Activated T-cell treated with anti-CD3 and anti-CD28 coated beads, Interleukin-2, amount 50 U/mL, for 4 hours (primary cell): ENCODE results near the gene C1orf53. TPM values are rescaled to one million over a fixed set of nuclear protein-coding genes. Genes with fewer than 3 reads are reported as not detected.
A peak's percentile ranks its signal among the peaks of the same experiment; 100 is the strongest.
"Not testable (repeated sequence)": the region's sequence is repeated elsewhere in the genome, so short reads cannot be mapped to it uniquely, and the experiment has no call there.

Experiments
- ATAC-seq, 2 donors: fragments of 200-7000 bp; cut with Tn5 transposase; one replicate each; pipeline ENCODE4 v1.10.0; 2021
- DNase-seq: peaks from one replicate; pipeline ENCODE4 v3.0.0-alpha.2; 2020
- H3K27me3 Mint-ChIP-seq: one replicate; pipeline ENCODE4 v1.8.0; 2021; ENCODE audit warnings: low read depth, mixed read lengths
- H3K36me3 Mint-ChIP-seq: one replicate; pipeline ENCODE4 v1.8.0; 2022; ENCODE audit warnings: mixed read lengths; ENCODE audit not compliant: insufficient read depth
- H3K4me1 Mint-ChIP-seq: one replicate; pipeline ENCODE4 v1.8.0; 2021; ENCODE audit warnings: low read depth, mixed read lengths
- H3K4me3 Mint-ChIP-seq: one replicate; pipeline ENCODE4 v1.8.0; 2021; ENCODE audit warnings: mild to moderate bottlenecking, moderate library complexity, mixed read lengths
- H3K9me3 Mint-ChIP-seq: one replicate; pipeline ENCODE4 v1.8.0; 2021; ENCODE audit warnings: mixed read lengths
- total RNA-seq, 3 donors: library from RNA; stranded (reverse); gene quantifications; one replicate each; pipeline ENCODE4 v1.2.1, GENCODE V29; 2021

The C1orf53 gene
- 1 to 10 TPM in 2 of 3 donors, under 1 TPM in 1; 0.68 to 2.5 (median 2.4) TPM for total RNA-seq

- DNase-seq: peak; percentile 69
- no peaks in the 10 kb centered on the region for H3K9me3 Mint-ChIP-seq
- peak within 1 kb of the TSS; percentile 88 for H3K4me3 Mint-ChIP-seq
- H3K4me1 Mint-ChIP-seq: peaks cover 14% of the 10 kb centered on the region
- ATAC-seq: peak; percentile 93 to 96
- H3K27me3 Mint-ChIP-seq: peaks cover 44% of the 10 kb centered on the region
- H3K36me3 Mint-ChIP-seq: no peaks in the 10 kb centered on the region
Measured at GRCh38 chr1:197902454-197903195, at the start of gene C1orf53. TSS of gene C1orf53 (plus strand) at chr1:197902630. CDS start at chr1:197902650, 20 bp downstream.

- H3K27me3 Mint-ChIP-seq, H3K4me3 Mint-ChIP-seq, ATAC-seq, H3K9me3 Mint-ChIP-seq, H3K36me3 Mint-ChIP-seq, H3K4me1 Mint-ChIP-seq, DNase-seq: not testable (repeated sequence)
Measured at GRCh38 chr1:197855751-197856150, 46.7 kb upstream of the C1orf53 start.

GRCh38 chr1:197857477-197857876 is 45.0 kb upstream of the C1orf53 start:
- ATAC-seq: no peak
- H3K36me3 Mint-ChIP-seq: no peaks in the 10 kb centered on the region
- no peaks in the 10 kb centered on the region for H3K4me1 Mint-ChIP-seq

GRCh38 chr1:197859024-197859423 is 43.4 kb upstream of the C1orf53 start:
- Mint-ChIP-seq H3K36me3 (no peaks in the 10 kb centered on the region), H3K9me3 (peaks cover 4% of the 10 kb centered on the region), H3K27me3 (peaks cover 3% of the 10 kb centered on the region), H3K4me1 (no peaks in the 10 kb centered on the region), H3K4me3 (no peak overlapping the region)
- ATAC-seq (no peak), DNase-seq (no peak)

More at GRCh38 chr1:197857477-197857876, 45.0 kb upstream of the C1orf53 start:
- Mint-ChIP-seq H3K4me3 (no peak overlapping the region), H3K9me3 (peaks cover 4% of the 10 kb centered on the region), H3K27me3 (no peaks in the 10 kb centered on the region)
- DNase-seq: no peak

GRCh38 chr1:197862221-197862620 is 40.2 kb upstream of the C1orf53 start:
- H3K27me3 Mint-ChIP-seq: peaks cover 3% of the 10 kb centered on the region
- peaks cover 4% of the 10 kb centered on the region for H3K9me3 Mint-ChIP-seq
- ATAC-seq (no peak), DNase-seq (no peak)
- H3K4me3 Mint-ChIP-seq: no peak overlapping the region
- no peaks in the 10 kb centered on the region for H3K4me1 Mint-ChIP-seq
- H3K36me3 Mint-ChIP-seq: no peaks in the 10 kb centered on the region

- Mint-ChIP-seq H3K27me3 (peaks cover 3% of the 10 kb centered on the region), H3K4me1 (no peaks in the 10 kb centered on the region), H3K4me3 (no peak overlapping the region), H3K9me3 (peaks cover 4% of the 10 kb centered on the region), H3K36me3 (no peaks in the 10 kb centered on the region)
- ATAC-seq (no peak), DNase-seq (no peak)
Measured at GRCh38 chr1:197862671-197863070, 39.8 kb upstream of the C1orf53 start.

GRCh38 chr1:197865809-197866208 is 36.6 kb upstream of the C1orf53 start:
- DNase-seq: no peak
- Mint-ChIP-seq H3K4me1 (no peaks in the 10 kb centered on the region), H3K9me3 (no peaks in the 10 kb centered on the region)

GRCh38 chr1:197868751-197869489 is 33.5 kb upstream of the C1orf53 start:
- no peak overlapping the region for H3K4me3 Mint-ChIP-seq
- ATAC-seq (peak; percentile 69 to 85), DNase-seq (peak; percentile 13)
- H3K36me3 Mint-ChIP-seq: no peaks in the 10 kb centered on the region
- no peaks in the 10 kb centered on the region for H3K27me3 Mint-ChIP-seq
- no peaks in the 10 kb centered on the region for H3K9me3 Mint-ChIP-seq
- no peaks in the 10 kb centered on the region for H3K4me1 Mint-ChIP-seq

More at GRCh38 chr1:197865809-197866208, 36.6 kb upstream of the C1orf53 start:
- Mint-ChIP-seq H3K36me3 (no peaks in the 10 kb centered on the region), H3K27me3 (peaks cover 3% of the 10 kb centered on the region), H3K4me3 (no peak overlapping the region)
- no peak for ATAC-seq

GRCh38 chr1:197869490-197870077 is 32.8 kb upstream of the C1orf53 start:
- Mint-ChIP-seq H3K9me3 (no peaks in the 10 kb centered on the region), H3K4me3 (no peak overlapping the region), H3K36me3 (no peaks in the 10 kb centered on the region), H3K4me1 (no peaks in the 10 kb centered on the region), H3K27me3 (no peaks in the 10 kb centered on the region)
- DNase-seq: no peak
- no peak for ATAC-seq

- no peak for ATAC-seq
- Mint-ChIP-seq H3K27me3 (peaks cover 15% of the 10 kb centered on the region), H3K9me3 (peaks cover 14% of the 10 kb centered on the region), H3K4me1 (no peaks in the 10 kb centered on the region), H3K4me3 (no peak overlapping the region), H3K36me3 (no peaks in the 10 kb centered on the region)
- no peak for DNase-seq
Measured at GRCh38 chr1:197876894-197877293, 25.5 kb upstream of the C1orf53 start.

- ATAC-seq, H3K4me1 Mint-ChIP-seq, H3K4me3 Mint-ChIP-seq: not testable (repeated sequence)
Measured at GRCh38 chr1:197880385-197880784, 22.0 kb upstream of the C1orf53 start.

GRCh38 chr1:197882241-197882640 is 20.2 kb upstream of the C1orf53 start:
- Mint-ChIP-seq H3K9me3 (peaks cover 10% of the 10 kb centered on the region), H3K27me3 (peaks cover 34% of the 10 kb centered on the region)
- H3K4me3 Mint-ChIP-seq, ATAC-seq, H3K36me3 Mint-ChIP-seq, DNase-seq, H3K4me1 Mint-ChIP-seq: not testable (repeated sequence)

More at GRCh38 chr1:197880385-197880784, 22.0 kb upstream of the C1orf53 start:
- Mint-ChIP-seq H3K9me3 (peaks cover 14% of the 10 kb centered on the region), H3K27me3 (peaks cover 34% of the 10 kb centered on the region)
- not testable (repeated sequence) for DNase-seq, H3K36me3 Mint-ChIP-seq

- DNase-seq (no peak), ATAC-seq (no peak)
- peaks cover 37% of the 10 kb centered on the region for H3K27me3 Mint-ChIP-seq
- no peak overlapping the region for H3K4me3 Mint-ChIP-seq
- no peaks in the 10 kb centered on the region for H3K9me3 Mint-ChIP-seq
- no peaks in the 10 kb centered on the region for H3K36me3 Mint-ChIP-seq
- no peaks in the 10 kb centered on the region for H3K4me1 Mint-ChIP-seq
Measured at GRCh38 chr1:197884173-197884572, 18.3 kb upstream of the C1orf53 start.

- Mint-ChIP-seq H3K4me1 (no peaks in the 10 kb centered on the region), H3K9me3 (no peaks in the 10 kb centered on the region), H3K27me3 (peaks cover 33% of the 10 kb centered on the region), H3K4me3 (no peak overlapping the region), H3K36me3 (peaks cover 2% of the 10 kb centered on the region)
- DNase-seq (no peak), ATAC-seq (no peak)
Measured at GRCh38 chr1:197890936-197891335, 11.5 kb upstream of the C1orf53 start.
